NCI-H2196 (cell line): ENCODE data around the gene CCSER1.
"Not testable (repeated sequence)": the region's sequence is repeated elsewhere in the genome, so short reads cannot be mapped to it uniquely, and the experiment has no call there.

Experiments used
- DNase-seq: peaks from one replicate; lab custom pipeline; 2025; ENCODE audit not compliant: unreplicated experiment; lab: John Stamatoyannopoulos, UW

CCSER1 gene

DNA sequence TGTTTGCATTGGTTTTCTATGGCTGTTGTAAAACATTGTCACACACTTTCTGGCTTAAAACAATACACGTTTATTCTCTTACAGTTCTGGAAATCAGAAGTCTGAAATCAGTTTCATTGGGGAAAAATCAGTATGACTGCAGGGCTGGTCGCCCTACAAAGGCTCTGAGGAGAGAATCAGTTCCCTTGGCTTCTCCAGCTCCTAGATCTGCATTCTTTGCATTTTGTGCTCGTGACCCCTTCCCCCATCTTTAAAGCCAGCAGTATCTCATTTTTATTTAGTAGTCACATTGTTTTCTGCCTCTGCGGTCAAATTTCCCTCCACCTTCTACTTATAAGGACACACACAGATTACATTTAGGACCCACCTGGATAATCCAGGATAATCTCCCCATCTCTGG lies 1326.9 kb downstream of the CCSER1 start:
- DNase-seq = no peak

DNA sequence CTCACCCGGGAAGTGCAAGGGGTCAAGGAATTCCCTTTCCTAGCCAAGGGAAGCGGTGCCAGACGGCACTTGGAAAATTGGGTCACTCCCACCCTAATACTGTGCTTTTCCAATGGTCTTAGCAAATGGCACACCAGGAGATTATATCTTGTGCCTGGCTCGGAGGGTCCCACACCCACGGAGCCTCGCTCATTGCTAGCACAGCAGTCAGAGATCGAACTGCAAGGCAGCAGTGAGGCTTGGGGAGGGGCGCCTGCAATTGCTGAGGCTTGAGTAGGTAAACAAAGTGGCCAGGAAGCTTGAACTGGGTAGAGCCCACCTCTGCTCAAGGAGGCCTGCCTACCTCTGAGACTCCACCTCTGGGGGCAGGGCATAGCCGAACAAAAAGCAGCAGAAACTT lies 1335.4 kb downstream of the CCSER1 start:
- DNase-seq = not testable (repeated sequence)

DNA sequence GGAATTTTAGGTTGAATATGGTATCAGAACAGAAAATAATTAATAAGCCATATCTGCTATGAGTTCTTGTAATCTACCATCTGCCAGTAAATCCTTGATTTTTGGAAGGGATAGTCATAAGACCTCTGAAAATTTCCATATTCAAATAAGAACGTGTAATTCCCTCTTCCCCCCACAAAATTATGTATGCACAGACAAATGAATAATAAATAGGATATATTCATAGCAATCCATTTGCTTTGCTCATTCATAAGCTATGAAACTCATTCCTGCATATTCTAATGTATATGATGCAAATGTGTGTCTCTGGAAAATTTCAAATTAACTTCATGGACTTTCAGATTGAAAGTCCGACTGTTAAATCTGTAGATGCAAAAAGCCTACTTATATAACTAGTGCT lies 1343.5 kb downstream of the CCSER1 start:
- DNase-seq = no peak

DNA sequence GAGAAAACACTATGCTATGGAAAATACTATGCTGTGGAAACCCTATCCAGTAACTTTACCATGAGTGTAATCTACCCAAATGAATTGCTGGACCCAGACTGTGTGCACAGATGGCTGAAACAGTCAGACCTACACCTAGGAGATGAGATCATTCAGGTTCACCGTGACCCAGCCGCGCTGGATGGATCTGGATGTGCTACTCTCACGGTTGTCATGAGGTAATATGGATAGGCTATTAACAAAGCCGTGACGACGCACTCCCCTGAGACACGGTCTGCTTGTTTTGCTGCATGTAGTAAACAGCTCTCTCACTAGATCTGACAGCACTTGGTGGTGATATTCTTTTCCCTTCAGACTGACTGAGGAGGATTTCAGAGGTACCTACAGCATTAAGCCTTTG lies 1344.1 kb downstream of the CCSER1 start:
- no peak for DNase-seq

DNA sequence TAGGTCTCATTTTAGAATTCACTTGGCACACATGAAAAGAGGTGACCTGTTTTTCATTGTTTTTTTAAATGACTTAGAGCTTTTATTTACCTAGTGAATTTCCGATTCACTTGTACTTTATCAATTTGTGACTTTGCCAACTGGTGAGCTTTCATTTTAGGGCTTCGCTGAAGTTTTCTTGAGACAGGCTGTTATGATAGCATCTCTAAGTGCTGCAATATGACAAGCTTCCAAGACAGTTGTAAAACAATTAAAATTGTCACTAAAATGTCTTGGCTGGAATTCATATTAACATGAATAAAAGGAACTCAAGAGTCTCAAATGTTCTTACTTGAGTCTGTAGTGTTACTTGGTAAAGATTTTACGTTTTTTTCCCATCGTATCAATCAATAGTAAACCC lies 1344.9 kb downstream of the CCSER1 start:
- DNase-seq = no peak

DNA sequence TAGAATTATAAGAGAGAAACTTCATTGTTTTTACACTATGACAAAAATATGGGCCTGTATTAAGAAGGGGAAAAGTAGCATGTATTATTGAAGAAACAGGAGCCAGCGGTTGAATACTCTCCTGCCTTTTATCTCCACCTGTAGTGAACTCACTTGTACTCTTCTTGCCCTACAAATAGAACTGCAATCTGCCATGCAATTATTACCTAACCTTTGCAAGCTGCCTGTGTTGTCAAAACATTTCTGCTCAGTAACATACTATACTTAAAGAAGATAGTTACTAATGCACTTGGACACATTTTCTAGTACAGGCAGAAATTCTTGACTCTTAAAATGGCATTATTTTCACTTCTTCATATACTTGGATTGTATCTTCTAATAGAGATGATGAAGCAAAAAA lies 1358.2 kb downstream of the CCSER1 start:
- no peak for DNase-seq

DNA sequence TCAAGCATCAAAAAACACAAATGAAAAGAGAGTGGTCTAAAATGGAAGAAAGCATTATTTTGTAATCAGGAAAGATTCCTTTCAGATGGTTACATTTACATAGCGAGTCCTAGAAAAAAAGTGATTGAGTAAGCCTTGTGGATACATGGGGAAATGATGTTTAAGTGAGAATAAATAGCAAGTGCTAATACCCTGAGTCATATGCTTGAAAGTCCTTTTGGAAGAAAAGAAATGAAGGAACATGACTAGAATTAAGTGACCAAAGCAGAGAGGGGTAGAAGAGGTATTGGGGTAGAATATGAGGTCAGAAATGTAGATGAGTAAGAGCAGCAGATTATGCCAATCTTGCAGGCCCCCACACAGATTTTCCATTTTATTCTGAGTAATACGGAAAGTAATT lies 1361.8 kb downstream of the CCSER1 start:
- no peak for DNase-seq

DNA sequence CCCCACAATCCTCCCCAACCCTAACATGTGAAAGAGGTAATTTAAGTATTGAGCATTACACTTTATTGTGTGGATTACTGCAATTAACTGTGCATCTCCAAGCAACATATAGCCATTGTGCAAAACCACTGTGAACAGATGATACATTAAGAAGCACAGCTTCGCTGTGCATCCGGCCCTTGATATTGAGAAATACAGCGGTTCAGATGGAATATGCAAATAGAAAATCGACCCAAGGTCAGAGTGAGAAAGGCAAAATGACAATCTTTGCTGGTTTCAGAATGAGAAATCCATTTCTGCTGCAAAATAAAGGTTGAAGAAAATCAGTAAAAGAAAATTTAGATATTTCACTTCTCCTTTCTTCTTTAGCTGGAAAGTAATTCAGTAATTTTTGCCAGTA lies 1370.7 kb downstream of the CCSER1 start:
- DNase-seq = no peak

DNA sequence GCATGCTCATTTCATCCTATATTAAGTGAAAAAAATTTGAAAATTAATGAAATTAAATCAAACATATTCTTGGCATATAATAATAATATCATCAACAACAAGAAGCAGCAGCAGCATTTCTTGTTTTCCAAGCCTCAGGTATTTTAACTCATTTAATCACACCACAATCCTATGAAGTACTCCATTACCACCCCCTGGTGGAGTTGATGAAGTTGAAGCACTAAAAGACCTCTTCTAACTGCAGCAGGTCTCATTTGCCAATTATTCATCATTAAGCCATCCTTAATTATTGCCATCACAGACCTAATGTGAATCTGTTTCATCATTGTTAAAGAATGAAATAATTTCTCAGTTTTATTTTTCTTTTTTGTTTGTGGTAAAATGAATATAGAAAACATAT lies 1375.2 kb downstream of the CCSER1 start:
- no peak for DNase-seq

DNA sequence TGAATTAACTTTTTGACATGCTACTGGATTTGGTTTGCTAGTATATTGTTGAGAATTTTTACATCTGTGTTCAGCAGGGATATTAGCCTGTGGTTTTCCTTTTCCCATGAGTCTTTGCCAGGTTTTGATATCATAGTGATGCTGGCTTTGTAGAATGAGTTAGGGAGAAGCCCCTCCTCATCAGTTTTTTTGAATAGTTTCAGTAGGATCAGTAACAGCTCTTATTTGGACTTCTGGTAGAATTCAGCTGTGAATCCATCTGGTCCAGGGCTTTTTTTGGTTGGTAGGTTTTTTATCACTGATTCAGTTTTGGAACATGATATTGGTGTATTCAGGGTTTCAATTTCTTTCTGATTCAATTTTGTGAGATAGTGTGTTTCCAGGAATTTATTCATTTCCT lies 1386.1 kb downstream of the CCSER1 start:
- DNase-seq = no peak

DNA sequence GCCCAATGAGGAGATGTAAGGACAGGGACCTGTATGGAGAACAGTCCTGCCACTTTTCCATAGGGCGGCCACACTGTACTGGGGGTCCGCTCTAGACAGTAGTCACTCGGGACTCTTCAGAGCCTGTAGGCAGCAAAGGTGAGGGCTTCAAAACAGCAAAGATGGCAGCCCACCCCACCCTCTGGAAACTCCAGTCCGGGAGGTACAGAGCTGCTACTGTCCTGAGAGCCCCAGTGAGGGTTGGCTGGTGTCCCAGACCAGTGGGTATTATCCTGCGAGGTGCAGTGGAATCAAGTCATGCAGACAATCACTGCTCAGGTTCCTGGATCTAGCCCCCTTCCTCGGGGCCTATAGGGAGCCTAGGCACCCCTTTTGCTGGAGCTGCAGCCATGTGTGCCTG lies 1392.0 kb downstream of the CCSER1 start:
- DNase-seq = no peak

DNA sequence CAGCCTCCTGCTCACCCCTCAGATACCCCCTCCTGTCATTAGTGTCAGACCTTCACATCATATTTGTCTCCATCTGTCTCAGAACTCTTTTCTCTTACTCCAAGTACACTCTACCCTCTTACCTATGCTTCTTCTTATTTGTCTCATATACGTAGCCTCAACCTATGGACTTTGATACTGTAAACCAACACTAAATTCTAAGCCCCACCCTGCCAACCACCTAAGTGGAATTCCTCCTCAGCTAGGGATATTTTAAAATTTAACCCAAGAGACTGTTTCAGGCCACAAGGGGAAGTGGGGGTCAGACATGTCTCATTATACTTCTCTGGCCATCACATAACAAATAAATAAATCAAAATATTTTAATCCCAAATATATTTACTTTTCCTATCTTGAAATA lies 1398.4 kb downstream of the CCSER1 start:
- no peak for DNase-seq

DNA sequence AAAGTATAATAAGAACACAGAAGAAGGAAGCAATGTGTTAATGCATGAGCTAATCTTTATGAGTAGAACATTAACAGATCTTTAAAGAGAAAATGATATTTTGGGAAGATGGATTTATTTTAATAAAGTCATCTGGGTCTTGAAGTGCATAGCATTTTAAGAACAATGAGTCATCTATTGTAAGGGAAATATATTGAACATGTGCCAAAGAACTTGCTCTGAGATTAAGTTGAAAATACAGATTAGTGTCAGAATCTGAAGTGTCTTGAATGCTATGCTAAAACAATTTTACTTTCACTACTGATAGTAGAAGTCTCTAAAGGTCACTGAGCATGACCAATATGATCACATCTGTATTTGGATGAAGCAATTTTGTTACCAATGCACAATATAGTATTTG lies 1399.9 kb downstream of the CCSER1 start:
- DNase-seq = no peak

DNA sequence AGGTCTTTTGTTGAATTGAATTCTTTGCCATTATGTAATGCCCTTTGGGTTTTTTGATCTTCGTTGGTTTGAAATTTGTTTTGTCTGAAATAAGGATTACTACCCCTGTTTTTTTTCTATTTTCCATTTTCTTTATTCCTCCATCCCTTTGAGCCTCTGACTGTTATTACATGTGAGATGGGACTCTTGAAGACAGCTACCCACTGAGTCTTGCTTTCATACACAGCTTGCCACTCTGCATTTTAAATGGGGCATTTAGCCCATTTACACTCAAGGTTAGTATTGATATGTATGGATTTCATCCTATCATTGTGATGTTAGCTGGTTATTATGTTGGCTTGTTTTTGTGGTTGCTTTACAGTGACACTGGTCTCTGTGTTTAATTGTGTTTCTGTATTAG lies 1440.4 kb downstream of the CCSER1 start:
- DNase-seq = no peak

DNA sequence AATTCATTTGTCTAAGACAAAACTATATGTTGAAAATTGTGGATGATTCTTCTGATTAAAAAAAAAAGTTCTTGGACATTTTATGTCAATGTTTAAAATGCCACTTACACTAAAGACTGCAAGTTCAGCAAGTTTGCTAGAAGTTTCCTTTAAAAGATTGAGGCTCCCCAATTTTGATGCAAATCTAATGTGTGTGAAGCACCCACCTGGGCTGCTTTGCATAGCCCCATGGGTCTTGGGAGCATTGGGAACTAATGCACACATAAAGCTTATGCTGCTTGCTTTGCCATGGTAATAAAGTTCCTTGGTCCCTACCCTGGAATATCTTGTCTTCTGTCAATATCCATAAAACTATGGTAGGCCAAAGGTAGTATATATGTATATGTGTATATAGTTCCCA lies 1450.7 kb downstream of the CCSER1 start:
- no peak for DNase-seq

DNA sequence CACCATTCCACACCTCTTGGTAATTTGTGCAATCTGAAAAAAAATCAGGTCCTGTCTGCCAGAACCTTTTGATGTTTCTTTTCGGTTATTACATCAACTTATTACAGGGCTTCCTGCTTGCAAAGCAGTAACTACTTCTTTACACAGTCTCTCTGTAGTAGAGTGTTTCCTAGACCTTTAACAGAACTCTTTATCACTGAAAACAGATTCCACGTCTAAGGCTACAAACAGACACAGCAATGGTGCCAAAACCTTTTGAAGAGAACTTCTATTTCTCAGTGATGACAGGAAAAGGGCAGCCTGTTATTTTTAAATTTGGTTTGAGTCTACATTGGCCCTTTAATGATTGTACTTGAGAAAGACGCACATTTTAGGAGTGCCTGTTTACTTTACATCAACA lies 1463.1 kb downstream of the CCSER1 start:
- DNase-seq = no peak

DNA sequence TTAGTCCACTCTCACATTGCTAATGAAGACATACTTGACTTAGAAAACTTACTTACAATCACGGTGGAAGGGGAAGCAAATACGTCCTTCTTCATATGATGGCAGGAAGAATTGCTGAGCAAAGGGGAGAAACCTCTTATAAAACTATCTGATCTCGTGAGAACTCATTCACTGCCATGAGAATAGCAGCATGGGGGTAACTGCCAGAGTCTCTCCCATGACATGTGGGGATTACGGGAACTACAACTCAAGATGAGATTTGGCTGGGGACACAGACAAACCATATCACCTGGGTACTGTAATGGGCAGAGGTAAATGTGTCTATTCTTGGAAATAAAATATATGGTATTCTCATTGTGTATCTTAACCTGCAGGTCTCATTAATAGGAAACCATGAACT lies 1464.9 kb downstream of the CCSER1 start:
- DNase-seq = no peak

DNA sequence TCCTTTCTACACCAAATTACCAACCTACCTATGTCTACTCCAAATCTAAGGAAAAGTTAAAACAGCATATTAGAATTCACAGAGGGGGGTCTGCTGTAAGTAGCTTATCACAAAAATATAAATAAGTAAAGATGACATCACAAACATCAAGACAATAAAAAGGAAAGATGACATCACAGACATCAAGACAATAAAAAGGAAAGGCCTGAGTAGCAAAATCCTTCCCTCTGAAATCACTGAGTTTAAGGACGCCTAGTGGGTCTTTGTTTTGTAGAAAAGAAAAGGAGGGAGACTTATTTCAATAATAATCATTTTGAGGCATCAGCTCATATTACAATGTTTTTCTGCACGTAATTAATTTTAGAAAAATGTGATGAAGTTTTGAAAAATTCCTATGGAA lies 1469.5 kb downstream of the CCSER1 start:
- DNase-seq = no peak

DNA sequence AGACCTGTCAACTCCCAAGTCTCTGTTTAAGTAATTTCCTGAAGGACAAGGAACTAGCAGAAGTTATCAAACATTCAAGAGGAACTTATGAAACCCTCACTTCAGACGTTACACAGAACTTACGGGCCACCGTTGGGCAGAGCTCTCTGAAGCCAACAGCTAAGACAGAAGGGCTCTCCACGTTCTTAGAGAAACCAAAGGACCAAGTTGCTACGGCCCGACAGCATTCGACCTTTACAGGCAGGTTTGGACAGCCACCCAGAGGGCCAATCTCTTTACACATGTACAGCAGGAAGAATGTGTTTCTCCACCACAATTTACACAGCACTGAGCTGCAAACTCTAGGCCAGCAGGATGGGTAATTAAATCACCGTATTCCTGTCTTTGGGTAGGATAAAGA lies 1471.5 kb downstream of the CCSER1 start:
- no peak for DNase-seq

DNA sequence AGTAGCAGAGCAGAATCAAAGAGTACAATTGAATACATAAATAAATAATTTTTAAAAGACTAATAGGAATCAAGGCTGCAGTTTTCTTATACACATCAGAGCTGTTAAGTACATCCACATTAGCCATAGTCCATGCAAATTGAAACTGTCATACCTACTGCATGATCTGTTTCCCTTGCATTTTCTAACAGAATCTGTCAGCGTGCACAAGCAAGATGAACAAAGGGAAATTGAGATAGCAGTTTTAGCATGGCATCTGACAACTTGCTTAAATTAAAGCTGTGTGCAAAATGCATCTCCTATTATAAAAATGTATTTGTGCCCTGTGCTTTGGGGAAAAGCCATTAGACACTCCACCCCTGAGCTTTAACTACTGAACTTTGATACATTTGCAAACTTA lies 1473.1 kb downstream of the CCSER1 start:
- DNase-seq = no peak

DNA sequence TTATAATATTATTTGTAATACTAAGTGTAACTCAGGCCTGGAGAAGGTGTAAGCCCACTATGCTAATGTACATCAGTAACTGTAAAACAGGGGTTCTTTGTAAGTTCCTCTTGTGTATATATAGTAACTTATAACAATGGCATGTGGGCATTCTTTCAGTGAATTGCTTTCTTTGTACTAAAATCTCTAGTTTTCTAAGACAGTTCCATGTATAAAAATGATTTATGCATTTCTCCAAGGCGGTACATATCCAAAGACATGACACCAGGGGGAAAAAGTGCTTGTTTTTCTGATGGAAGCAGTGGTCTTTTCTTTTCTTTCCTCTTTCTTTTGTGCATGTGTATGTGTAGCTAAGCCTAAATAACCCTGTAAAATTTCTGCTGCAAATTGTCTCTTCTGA lies 1474.2 kb downstream of the CCSER1 start:
- no peak for DNase-seq

DNA sequence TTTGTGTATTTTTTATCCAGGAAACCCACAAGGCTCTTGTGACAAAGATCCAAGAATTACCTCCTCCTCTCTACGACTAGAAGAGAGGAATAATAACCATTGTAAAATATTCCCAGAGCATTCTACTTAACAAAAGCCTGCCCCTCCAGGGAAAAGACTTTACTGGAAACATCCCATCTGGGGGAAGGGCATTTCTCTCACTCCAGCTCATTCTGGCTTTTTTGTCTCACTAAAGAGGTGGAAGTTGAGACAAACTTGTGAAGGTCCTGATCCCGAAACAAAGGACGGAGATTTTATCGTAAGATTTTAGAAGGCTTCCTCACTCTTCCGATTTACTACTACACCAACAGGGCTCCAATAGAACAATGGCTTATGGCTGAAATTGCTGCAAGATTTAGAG lies 1484.6 kb downstream of the CCSER1 start:
- no peak for DNase-seq

DNA sequence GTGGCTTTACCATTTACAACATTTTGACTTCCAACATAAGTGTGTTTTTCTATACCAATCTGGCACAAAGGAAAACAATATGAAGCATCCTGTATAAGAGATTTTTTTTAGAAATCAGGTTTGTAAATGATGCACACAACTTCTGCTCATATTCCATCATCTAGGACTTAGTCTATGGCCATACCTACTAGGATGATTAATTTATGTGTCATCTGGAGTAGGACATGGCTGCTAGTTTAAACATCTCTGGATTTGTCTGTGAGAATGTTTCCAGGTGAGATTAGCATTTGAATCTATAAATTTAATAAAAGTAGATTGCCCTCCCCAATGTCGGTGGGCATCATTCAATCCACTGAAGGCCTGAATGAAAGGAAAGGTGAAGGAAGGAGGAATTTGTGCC lies 1493.8 kb downstream of the CCSER1 start:
- no peak for DNase-seq

DNA sequence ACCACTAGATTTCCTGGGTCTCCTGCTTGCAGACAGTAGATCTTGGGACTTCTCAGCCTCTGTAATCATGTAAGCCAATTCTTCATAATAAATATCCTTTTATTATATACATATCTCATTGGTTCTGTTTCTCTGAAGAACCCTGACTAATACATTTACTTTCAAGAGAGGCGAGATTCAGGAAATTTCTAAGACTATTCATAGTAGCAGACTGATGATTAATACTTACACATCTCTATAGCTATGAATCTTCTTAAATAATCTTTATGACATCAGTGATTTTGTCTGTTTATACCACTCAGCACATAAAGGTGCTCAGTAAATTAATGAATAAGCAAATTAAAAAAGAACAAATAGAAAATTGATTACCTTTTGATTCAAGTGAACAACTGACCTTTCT lies 1494.3 kb downstream of the CCSER1 start:
- DNase-seq = no peak
